T-helper 17 cell (primary cell): ENCODE measurements around the gene KLHL11. TPM values are rescaled to one million over a fixed set of nuclear protein-coding genes. Genes with fewer than 3 reads are reported as not detected.
"Not testable (repeated sequence)": the region's sequence is repeated elsewhere in the genome, so short reads cannot be mapped to it uniquely, and the experiment has no call there.

Experiments used
- ATAC-seq: fragments of 150-1000 bp; cut with Tn5 transposase; 2 replicates; pipeline ENCODE4 v1.10.0; 2021; ENCODE audit warnings: mild to moderate bottlenecking, moderate library complexity
- DNase-seq, 3 donors: peaks; one replicate each; pipeline versions ENCODE4 v3.0.0 to v3.0.0-alpha.2; 2020 to 2021
- H3K9me3 ChIP-seq: one replicate; pipeline ENCODE4 v1.7.0; 2013; ENCODE audit warnings: low read length, mild to moderate bottlenecking; ENCODE audit not compliant: control insufficient read depth, poor library complexity, severe bottlenecking
- H3K27ac Mint-ChIP-seq: one replicate; pipeline ENCODE4 v1.8.0; 2022; ENCODE audit warnings: mild to moderate bottlenecking, moderate library complexity, mixed read lengths
- H3K27me3 Mint-ChIP-seq: one replicate; pipeline ENCODE4 v1.8.0; 2022; ENCODE audit warnings: mixed read lengths
- H3K36me3 Mint-ChIP-seq: one replicate; pipeline ENCODE4 v1.8.0; 2022; ENCODE audit warnings: low read depth, mixed read lengths
- H3K4me1 Mint-ChIP-seq: one replicate; pipeline ENCODE4 v1.8.0; 2022; ENCODE audit warnings: mild to moderate bottlenecking, mixed read lengths
- H3K4me3 Mint-ChIP-seq: one replicate; pipeline ENCODE4 v1.8.0; 2022; ENCODE audit warnings: mild to moderate bottlenecking, moderate library complexity, mixed read lengths
- total RNA-seq, 4 donors: library from RNA in 2 of 4; stranded (reverse) in 2 of 4; gene quantifications; one replicate each; pipeline ENCODE4 v1.2.3 and lab custom pipeline; 2022 to 2026

KLHL11 gene
- total RNA-seq, 2 donors from 2014 or later = 17.7 to 31.6 TPM

GRCh38 chr17:41844971-41845370 lies 20.3 kb downstream of the KLHL11 start:
- DNase-seq (no peak), ATAC-seq (no peak)
- no peaks in the 10 kb centered on the region for H3K27me3 Mint-ChIP-seq
- no peaks in the 10 kb centered on the region for H3K36me3 Mint-ChIP-seq
- no peak overlapping the region for H3K27ac Mint-ChIP-seq
- peaks cover 7% of the 10 kb centered on the region for H3K4me1 Mint-ChIP-seq
- H3K4me3 Mint-ChIP-seq = no peak overlapping the region
- H3K9me3 ChIP-seq = no peaks in the 10 kb centered on the region

DNA sequence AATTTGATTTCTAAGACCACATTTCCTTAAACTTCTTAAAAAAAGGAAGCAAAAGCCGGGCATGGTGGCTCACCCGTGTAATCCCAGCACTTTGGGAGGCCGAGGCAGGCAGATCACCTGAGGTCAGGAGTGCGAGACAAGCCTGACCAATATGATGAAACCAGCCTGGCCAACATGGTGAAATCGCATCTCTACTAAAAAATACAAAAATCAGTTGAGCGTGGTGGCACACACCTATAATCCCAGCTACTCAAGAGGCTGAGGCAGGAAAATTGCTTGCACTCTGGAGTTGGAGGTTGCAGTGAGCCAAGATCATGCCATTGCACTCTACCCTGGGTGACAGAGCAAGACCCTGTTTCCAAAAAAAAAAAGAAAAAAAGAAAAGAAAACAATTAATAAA lies 24.4 kb downstream of the KLHL11 start:
- H3K4me1 Mint-ChIP-seq, ATAC-seq, DNase-seq, H3K9me3 ChIP-seq, H3K27ac Mint-ChIP-seq, H3K27me3 Mint-ChIP-seq, H3K36me3 Mint-ChIP-seq, H3K4me3 Mint-ChIP-seq: not testable (repeated sequence)

GRCh38 chr17:41839448-41839847 lies 25.8 kb downstream of the KLHL11 start:
- H3K27ac Mint-ChIP-seq, H3K4me3 Mint-ChIP-seq, H3K27me3 Mint-ChIP-seq, ATAC-seq, H3K9me3 ChIP-seq, DNase-seq, H3K36me3 Mint-ChIP-seq: not testable (repeated sequence)
- peaks cover 11% of the 10 kb centered on the region for H3K4me1 Mint-ChIP-seq

DNA sequence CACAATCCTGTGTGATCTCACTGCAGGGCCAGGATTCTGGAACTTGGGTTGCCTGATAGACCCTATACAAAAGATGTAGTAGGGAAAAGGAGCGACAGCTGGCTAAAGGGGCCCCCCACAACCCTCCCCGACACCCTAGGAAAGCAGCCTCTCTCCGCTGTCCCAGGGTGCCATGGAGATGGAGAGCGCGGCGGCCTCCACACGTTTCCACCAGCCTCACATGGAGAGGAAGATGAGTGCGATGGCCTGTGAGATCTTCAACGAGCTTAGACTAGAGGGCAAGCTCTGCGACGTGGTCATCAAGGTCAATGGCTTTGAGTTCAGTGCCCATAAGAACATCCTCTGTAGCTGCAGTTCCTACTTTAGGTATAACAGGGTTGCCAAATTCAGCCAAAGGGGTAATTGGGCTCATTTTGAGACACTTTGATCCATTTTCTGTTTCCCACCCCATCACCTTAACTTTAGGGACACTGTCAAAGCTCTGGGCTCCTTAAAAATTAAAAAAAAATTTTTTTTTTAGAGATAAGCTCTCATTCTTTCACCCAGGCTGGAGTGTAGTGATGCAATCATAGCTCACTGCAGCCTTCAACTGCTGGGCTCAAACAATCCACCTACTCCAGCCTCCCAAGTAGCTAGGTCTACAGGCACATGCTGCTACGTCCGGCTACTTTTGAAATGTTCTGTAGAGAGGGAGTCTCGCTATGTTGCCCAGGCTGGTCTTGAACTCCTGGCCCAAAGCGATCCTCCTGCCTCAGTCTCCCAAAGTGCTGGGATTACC lies 27.3 kb downstream of the KLHL11 start, which contains the start of gene KLHL10:
Gene KLHL10, plus strand, starts transcription at position 65 of the 778 bp plus-strand sequence. Its CDS starts 108 bp downstream, at position 173.
- Mint-ChIP-seq H3K36me3 (no peaks in the 10 kb centered on the region), H3K4me3 (peak within 1 kb of the TSS; percentile 89), H3K27ac (no peak within 1 kb of the TSS), H3K27me3 (no peaks in the 10 kb centered on the region), H3K4me1 (peaks cover 11% of the 10 kb centered on the region)
- no peaks in the 10 kb centered on the region for H3K9me3 ChIP-seq
- ATAC-seq (no peak), DNase-seq (no peak)

GRCh38 chr17:41836550-41837196 lies 28.6 kb downstream of the KLHL11 start:
- no peak for DNase-seq
- H3K4me1 Mint-ChIP-seq = peaks cover 11% of the 10 kb centered on the region

GRCh38 chr17:41835800-41836549 lies 29.2 kb downstream of the KLHL11 start, which contains the start of gene NT5C3B:
Gene NT5C3B, minus strand, starts transcription at chr17:41836232. Its CDS starts 39 bp downstream, at chr17:41836193.
- peak within 1 kb of the TSS; percentile 89 for H3K4me3 Mint-ChIP-seq
- peaks cover 11% of the 10 kb centered on the region for H3K4me1 Mint-ChIP-seq
- peak within 1 kb of the TSS; percentile 47 for H3K27ac Mint-ChIP-seq
- H3K36me3 Mint-ChIP-seq = no peaks in the 10 kb centered on the region
- no peaks in the 10 kb centered on the region for H3K9me3 ChIP-seq
- ATAC-seq (peak; percentile 87), DNase-seq (peak; percentile 22 to 50 (median 41))
- no peaks in the 10 kb centered on the region for H3K27me3 Mint-ChIP-seq

More at GRCh38 chr17:41836550-41837196, 28.6 kb downstream of the KLHL11 start:
- peak overlapping the region; percentile 89 for H3K4me3 Mint-ChIP-seq
- ATAC-seq = peak; percentile 7
- H3K36me3 Mint-ChIP-seq = no peaks in the 10 kb centered on the region
- no peak overlapping the region for H3K27ac Mint-ChIP-seq
- H3K27me3 Mint-ChIP-seq = no peaks in the 10 kb centered on the region
- no peaks in the 10 kb centered on the region for H3K9me3 ChIP-seq

DNA sequence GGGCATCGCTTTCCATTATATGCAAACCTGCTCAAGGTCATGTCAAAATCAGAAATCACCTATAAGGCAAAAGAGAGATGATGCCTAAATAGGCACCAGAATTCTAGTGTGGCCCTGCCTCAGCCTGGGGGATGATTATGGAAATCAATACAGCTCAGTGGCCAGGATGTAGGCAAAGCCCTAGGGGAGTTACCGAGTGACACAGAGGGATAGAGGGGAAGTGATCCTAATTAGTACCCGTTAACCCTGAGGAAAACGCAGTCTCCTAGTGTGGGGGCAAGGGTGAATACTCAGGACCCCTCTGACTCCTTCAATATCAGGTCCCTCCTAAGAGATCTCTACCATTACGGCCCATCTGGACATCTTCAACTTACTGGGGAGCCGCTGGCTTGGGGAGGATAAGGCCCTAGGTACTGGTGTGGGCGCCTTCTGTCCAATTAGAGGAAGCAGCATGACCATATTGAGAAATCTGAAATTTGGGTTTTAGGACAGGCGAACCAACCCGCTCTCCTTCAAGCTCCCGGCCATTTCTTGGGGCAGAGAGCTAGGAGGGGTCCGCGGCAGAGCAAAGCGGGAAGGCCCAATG lies 29.9 kb downstream of the KLHL11 start:
- H3K36me3 Mint-ChIP-seq = no peaks in the 10 kb centered on the region
- DNase-seq (no peak), ATAC-seq (peak; percentile 27)
- H3K9me3 ChIP-seq = no peaks in the 10 kb centered on the region
- no peaks in the 10 kb centered on the region for H3K27me3 Mint-ChIP-seq
- peak overlapping the region; percentile 47 for H3K27ac Mint-ChIP-seq
- H3K4me3 Mint-ChIP-seq = peak overlapping the region; percentile 89
- peaks cover 11% of the 10 kb centered on the region for H3K4me1 Mint-ChIP-seq

DNA sequence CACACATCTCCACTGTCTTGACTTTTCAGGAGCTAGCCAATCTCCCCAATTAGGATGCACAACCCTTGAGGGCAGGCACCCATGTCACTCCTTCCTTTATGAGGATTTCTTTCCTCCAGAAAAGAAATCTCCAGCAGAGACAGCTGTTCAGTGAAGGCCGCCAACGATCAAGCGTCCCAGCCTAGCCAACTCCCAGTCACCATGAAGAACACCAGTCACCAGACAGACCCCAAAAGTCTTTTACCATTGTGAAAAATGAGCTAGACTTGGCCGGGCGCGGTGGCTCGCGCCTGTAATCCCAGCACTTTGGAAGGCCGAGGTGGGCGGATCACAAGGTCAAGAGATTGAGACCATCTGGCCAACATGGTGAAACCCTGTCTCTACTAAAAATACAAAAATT lies 35.3 kb downstream of the KLHL11 start:
- not testable (repeated sequence) for DNase-seq, H3K27ac Mint-ChIP-seq, H3K9me3 ChIP-seq, H3K4me1 Mint-ChIP-seq, ATAC-seq, H3K36me3 Mint-ChIP-seq, H3K27me3 Mint-ChIP-seq, H3K4me3 Mint-ChIP-seq

GRCh38 chr17:41825175-41825845 lies 39.9 kb downstream of the KLHL11 start:
- DNase-seq (no peak), ATAC-seq (no peak)
- Mint-ChIP-seq H3K4me3 (no peak overlapping the region), H3K4me1 (peaks cover 3% of the 10 kb centered on the region), H3K27me3 (no peaks in the 10 kb centered on the region), H3K36me3 (peaks cover 2% of the 10 kb centered on the region), H3K27ac (no peak overlapping the region)
- no peaks in the 10 kb centered on the region for H3K9me3 ChIP-seq

GRCh38 chr17:41824086-41824485 lies 41.1 kb downstream of the KLHL11 start:
- no peaks in the 10 kb centered on the region for H3K9me3 ChIP-seq
- no peak for DNase-seq
- no peak for ATAC-seq
- H3K36me3 Mint-ChIP-seq = no peaks in the 10 kb centered on the region
- peaks cover 3% of the 10 kb centered on the region for H3K4me1 Mint-ChIP-seq
- no peak overlapping the region for H3K27ac Mint-ChIP-seq
- H3K27me3 Mint-ChIP-seq = no peaks in the 10 kb centered on the region
- H3K4me3 Mint-ChIP-seq = no peak overlapping the region

DNA sequence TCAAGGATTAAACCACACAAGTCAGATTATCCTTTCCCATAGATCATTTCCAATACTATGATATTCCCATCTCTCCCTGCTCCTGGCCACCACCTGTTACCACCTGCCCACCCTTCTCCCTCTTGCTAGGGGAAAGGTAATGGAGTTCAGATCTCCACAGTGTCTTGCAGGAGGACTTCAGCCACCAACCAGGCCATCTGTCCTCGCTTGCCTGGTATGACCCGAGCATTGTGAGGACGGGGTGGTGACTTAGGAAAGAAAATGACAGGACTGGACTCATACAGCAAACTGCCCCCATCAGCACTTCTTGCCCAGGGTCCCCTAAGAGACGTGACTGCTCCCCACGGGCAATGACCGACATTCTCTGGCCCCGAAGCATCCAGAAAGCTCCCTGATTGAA lies 41.6 kb downstream of the KLHL11 start:
- no peaks in the 10 kb centered on the region for H3K27me3 Mint-ChIP-seq
- no peak for ATAC-seq

GRCh38 chr17:41823141-41823524 lies 42.1 kb downstream of the KLHL11 start:
- no peaks in the 10 kb centered on the region for H3K9me3 ChIP-seq
- no peak overlapping the region for H3K4me3 Mint-ChIP-seq
- ATAC-seq = no peak
- H3K27me3 Mint-ChIP-seq = no peaks in the 10 kb centered on the region
- peaks cover 3% of the 10 kb centered on the region for H3K4me1 Mint-ChIP-seq
- H3K36me3 Mint-ChIP-seq = no peaks in the 10 kb centered on the region
- DNase-seq = no peak
- no peak overlapping the region for H3K27ac Mint-ChIP-seq

More for the DNA sequence above, 41.6 kb downstream of the KLHL11 start:
- Mint-ChIP-seq H3K4me1 (peaks cover 3% of the 10 kb centered on the region), H3K36me3 (no peaks in the 10 kb centered on the region), H3K4me3 (no peak overlapping the region), H3K27ac (no peak overlapping the region)
- H3K9me3 ChIP-seq = no peaks in the 10 kb centered on the region
- no peak for DNase-seq
